ENCODE measurements around the gene PPM1B.
"Not testable (repeated sequence)": the region's sequence is repeated elsewhere in the genome, so short reads cannot be mapped to it uniquely, and the experiment has no call there.

The PPM1B gene

DNA sequence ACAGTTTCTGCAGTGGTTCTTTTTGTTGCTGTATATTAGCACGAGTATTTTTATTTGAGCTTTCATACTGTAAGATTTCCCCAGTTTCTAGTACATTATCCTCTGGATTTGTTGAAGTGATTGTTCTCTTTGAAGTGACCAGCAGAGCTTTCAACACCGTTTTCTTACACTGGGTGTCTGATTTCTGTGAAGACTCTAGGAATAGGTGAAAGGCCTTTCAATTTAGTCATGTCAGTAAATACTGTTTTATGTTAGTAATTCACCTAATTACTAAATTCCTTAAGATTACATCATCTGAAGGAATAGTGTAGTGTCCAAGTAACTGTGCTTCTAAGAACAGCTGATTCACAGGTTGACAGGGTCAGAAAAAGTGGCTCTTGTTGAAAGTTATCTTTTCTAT, 2.3 kb downstream of the PPM1B start:
- Mint-ChIP-seq H3K4me3 (peak overlapping the region; percentile 96), H3K27me3 (ENCODE audit: low read depth) (no peaks in the 10 kb centered on the region), H3K9me3 (peaks cover 6% of the 10 kb centered on the region), H3K36me3 (ENCODE audit: low read depth) (peaks cover 13% of the 10 kb centered on the region), H3K4me1 (ENCODE audit: low read depth) (peaks cover 47% of the 10 kb centered on the region), H3K27ac (peak overlapping the region; percentile 26)

DNA sequence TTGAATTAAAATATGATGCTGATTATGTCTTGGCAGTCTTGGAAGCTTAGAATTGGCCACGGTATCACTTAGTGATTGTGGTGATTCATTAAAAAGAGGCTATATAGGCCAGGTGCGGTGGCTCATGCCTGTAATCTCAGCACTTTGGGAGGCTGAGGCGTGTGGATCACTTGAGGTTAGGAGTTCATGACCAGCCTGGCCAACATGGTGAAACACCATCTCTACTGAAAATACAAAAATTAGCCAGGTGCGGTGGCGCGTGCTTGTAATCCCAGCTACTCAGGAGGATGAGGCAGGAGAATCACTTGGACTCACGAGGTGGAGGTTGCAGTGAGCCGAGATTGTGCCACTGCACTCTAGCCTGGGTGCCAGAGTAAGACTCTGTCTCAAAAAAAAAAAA, 2.8 kb downstream of the PPM1B start:
- Mint-ChIP-seq H3K36me3 (ENCODE audit: low read depth) (peaks cover 13% of the 10 kb centered on the region), H3K4me3 (peak overlapping the region; percentile 96), H3K4me1 (ENCODE audit: low read depth) (peaks cover 51% of the 10 kb centered on the region)
- H3K27ac Mint-ChIP-seq; H3K27me3 Mint-ChIP-seq (ENCODE audit: low read depth); H3K9me3 Mint-ChIP-seq: not testable (repeated sequence)

GRCh38 chr2:44172576-44172975, 3.9 kb downstream of the PPM1B start:
- Mint-ChIP-seq H3K9me3 (peaks cover 2% of the 10 kb centered on the region), H3K4me1 (ENCODE audit: low read depth) (peaks cover 47% of the 10 kb centered on the region), H3K4me3 (no peak overlapping the region), H3K27me3 (ENCODE audit: low read depth) (no peaks in the 10 kb centered on the region), H3K27ac (no peak overlapping the region), H3K36me3 (ENCODE audit: low read depth) (peaks cover 13% of the 10 kb centered on the region)

DNA sequence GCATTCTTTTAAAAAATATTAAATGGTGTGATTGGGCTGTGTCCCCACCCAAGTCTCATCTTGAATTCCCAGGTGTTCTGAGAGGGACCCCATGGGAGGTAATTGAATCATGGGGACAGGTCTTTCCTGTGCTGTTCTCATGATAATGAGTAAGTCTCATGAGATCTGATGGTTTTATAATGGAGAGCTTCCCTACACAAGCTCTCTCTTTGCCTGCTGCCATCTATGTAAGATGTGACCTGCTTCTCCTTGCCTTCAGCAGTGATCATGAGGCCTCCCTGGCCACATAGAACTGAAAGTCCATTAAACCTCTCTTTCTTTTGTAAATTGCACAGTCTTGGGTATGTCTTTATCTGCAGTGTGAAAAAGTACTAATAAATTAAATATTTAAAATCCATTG, 10.3 kb downstream of the PPM1B start:
- peaks cover 44% of the 10 kb centered on the region for H3K4me1 Mint-ChIP-seq (ENCODE audit: low read depth)
- no peaks in the 10 kb centered on the region for H3K9me3 Mint-ChIP-seq
- H3K4me3 Mint-ChIP-seq = no peak overlapping the region
- H3K27ac Mint-ChIP-seq = no peak overlapping the region
- H3K27me3 Mint-ChIP-seq (ENCODE audit: low read depth) = no peaks in the 10 kb centered on the region
- H3K36me3 Mint-ChIP-seq (ENCODE audit: low read depth) = peaks cover 20% of the 10 kb centered on the region

DNA sequence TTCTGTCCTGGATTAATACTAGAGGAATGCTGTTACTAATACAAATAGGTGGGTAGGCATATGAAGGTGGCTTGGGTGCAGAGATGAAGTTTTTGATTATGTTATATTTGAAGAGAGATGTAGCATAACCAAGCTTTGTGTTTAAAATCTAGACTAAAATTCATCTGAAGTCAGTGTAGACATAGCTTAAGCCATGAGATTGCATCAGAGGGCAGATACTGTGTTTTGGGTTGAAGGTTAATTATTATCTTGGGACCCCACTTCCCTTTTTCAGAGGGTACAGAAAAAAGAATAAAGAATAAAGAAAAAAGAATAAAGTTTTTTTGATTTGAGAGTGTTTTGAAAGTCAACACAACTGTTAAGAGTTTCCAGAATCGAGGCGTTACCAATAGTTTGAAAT, 13.0 kb downstream of the PPM1B start:
- Mint-ChIP-seq H3K36me3 (ENCODE audit: low read depth) (peaks cover 18% of the 10 kb centered on the region), H3K9me3 (no peaks in the 10 kb centered on the region), H3K27ac (no peak overlapping the region), H3K4me3 (no peak overlapping the region), H3K27me3 (ENCODE audit: low read depth) (no peaks in the 10 kb centered on the region), H3K4me1 (ENCODE audit: low read depth) (peaks cover 43% of the 10 kb centered on the region)

DNA sequence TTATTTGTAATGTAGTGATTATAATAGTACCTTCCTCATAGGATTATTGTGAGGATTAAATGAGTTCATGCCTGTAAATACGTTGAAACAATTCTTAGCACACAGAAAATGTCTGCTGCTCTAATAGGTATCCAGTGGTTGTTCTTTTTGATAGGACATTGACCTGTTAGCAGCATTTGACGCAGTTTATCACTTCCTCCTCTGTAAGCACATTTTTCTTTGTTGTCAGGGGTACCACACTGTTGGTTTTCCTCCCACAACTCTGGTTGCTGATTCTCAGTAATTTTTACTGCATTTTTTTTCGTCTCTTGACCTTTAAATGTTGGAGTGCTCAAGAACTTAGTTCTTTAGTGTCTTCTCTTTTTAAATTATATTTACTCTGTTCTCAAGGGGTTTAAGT, 15.4 kb downstream of the PPM1B start:
- Mint-ChIP-seq H3K36me3 (ENCODE audit: low read depth) (peaks cover 18% of the 10 kb centered on the region), H3K4me3 (no peak overlapping the region), H3K9me3 (no peaks in the 10 kb centered on the region)

GRCh38 chr2:44186810-44187209, 18.1 kb downstream of the PPM1B start:
- Mint-ChIP-seq H3K4me1 (ENCODE audit: low read depth) (peaks cover 48% of the 10 kb centered on the region), H3K27me3 (ENCODE audit: low read depth) (no peaks in the 10 kb centered on the region), H3K36me3 (ENCODE audit: low read depth) (peaks cover 3% of the 10 kb centered on the region), H3K9me3 (no peaks in the 10 kb centered on the region), H3K4me3 (no peak overlapping the region), H3K27ac (no peak overlapping the region)

More for the DNA sequence above, 15.4 kb downstream of the PPM1B start:
- H3K27ac Mint-ChIP-seq = peak overlapping the region; percentile 62
- no peaks in the 10 kb centered on the region for H3K27me3 Mint-ChIP-seq (ENCODE audit: low read depth)
- peaks cover 48% of the 10 kb centered on the region for H3K4me1 Mint-ChIP-seq (ENCODE audit: low read depth)

- Mint-ChIP-seq H3K27me3 (ENCODE audit: low read depth) (no peaks in the 10 kb centered on the region), H3K4me1 (ENCODE audit: low read depth) (peaks cover 50% of the 10 kb centered on the region), H3K9me3 (no peaks in the 10 kb centered on the region), H3K36me3 (ENCODE audit: low read depth) (peaks cover 3% of the 10 kb centered on the region), H3K27ac (no peak overlapping the region), H3K4me3 (no peak overlapping the region)
Observed at GRCh38 chr2:44187251-44187650, 18.6 kb downstream of the PPM1B start.

GRCh38 chr2:44188696-44189095, 20.0 kb downstream of the PPM1B start:
- H3K4me3 Mint-ChIP-seq = no peak overlapping the region
- no peaks in the 10 kb centered on the region for H3K36me3 Mint-ChIP-seq (ENCODE audit: low read depth)
- no peaks in the 10 kb centered on the region for H3K9me3 Mint-ChIP-seq
- peaks cover 44% of the 10 kb centered on the region for H3K4me1 Mint-ChIP-seq (ENCODE audit: low read depth)
- no peak overlapping the region for H3K27ac Mint-ChIP-seq
- no peaks in the 10 kb centered on the region for H3K27me3 Mint-ChIP-seq (ENCODE audit: low read depth)

- Mint-ChIP-seq H3K4me3 (no peak overlapping the region), H3K36me3 (ENCODE audit: low read depth) (peaks cover 2% of the 10 kb centered on the region), H3K27ac (no peak overlapping the region)
Observed at GRCh38 chr2:44189104-44189503, 20.4 kb downstream of the PPM1B start.

DNA sequence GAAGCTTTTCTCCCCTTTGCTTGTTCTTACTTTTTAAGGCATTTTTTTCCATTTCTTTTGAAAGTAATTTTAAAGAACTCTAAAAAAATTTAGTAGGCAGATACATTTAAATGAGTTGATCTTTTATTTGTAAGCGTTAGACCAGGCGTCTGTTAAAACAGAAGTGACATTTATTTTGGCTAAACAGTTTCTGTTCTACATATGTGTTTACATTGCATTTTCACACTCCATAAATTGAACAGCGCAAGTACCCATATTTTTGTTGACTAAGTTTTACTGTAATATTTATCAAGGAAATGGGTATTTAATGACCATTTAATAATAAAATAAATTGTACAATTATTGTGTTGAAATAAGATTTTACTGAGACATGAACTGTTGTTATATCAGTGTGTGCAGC, 21.9 kb downstream of the PPM1B start:
- no peaks in the 10 kb centered on the region for H3K9me3 Mint-ChIP-seq
- H3K4me1 Mint-ChIP-seq (ENCODE audit: low read depth) = peaks cover 31% of the 10 kb centered on the region
- H3K4me3 Mint-ChIP-seq = no peak overlapping the region
- H3K36me3 Mint-ChIP-seq (ENCODE audit: low read depth) = peaks cover 4% of the 10 kb centered on the region
- H3K27me3 Mint-ChIP-seq (ENCODE audit: low read depth) = no peaks in the 10 kb centered on the region
- no peak overlapping the region for H3K27ac Mint-ChIP-seq

More at GRCh38 chr2:44189104-44189503, 20.4 kb downstream of the PPM1B start:
- no peaks in the 10 kb centered on the region for H3K9me3 Mint-ChIP-seq
- H3K27me3 Mint-ChIP-seq (ENCODE audit: low read depth) = no peaks in the 10 kb centered on the region
- peaks cover 43% of the 10 kb centered on the region for H3K4me1 Mint-ChIP-seq (ENCODE audit: low read depth)

DNA sequence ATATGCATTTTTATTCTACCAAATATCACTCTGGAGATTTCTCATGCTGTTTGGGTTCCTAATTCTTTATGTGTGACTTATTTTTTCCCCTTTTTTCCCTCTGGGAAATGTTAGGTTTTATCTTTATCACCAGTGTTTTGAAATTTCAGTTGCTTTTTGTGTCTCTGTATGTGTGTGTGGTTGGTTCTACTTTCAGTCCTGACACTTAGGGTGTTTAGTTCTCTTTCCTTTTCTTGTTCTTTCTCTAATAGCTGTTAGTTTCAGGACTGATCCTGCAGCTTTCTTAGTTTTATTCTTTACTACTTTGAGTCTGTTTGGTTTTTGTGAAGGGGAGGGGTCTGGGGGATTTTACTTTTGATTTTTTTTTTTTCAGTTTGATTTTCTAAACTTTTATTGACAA, 23.1 kb downstream of the PPM1B start:
- Mint-ChIP-seq H3K36me3 (ENCODE audit: low read depth) (peaks cover 4% of the 10 kb centered on the region), H3K27me3 (ENCODE audit: low read depth) (no peaks in the 10 kb centered on the region), H3K27ac (peak overlapping the region; percentile 7), H3K4me1 (ENCODE audit: low read depth) (peaks cover 27% of the 10 kb centered on the region), H3K4me3 (no peak overlapping the region), H3K9me3 (no peaks in the 10 kb centered on the region)

DNA sequence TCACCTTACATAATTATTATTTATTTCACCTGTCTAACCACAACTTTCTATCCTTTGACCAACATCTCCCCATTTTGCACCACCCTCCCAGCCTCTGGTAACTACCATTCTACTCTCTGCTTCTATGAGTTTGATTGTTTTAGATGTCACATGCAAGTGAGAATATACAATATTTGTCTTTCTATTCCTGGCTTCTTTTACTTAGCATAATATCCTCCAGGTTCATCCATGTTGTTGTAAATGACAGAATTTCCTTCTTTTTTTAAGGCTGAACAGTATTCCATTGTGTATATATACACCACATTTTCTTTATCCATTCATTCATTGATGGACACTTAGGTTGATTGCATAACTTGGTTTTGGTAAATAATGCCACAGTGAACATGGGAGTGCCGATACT, 24.0 kb downstream of the PPM1B start:
- Mint-ChIP-seq H3K4me1 (ENCODE audit: low read depth) (peaks cover 24% of the 10 kb centered on the region), H3K36me3 (ENCODE audit: low read depth) (peaks cover 4% of the 10 kb centered on the region), H3K9me3 (no peaks in the 10 kb centered on the region), H3K27me3 (ENCODE audit: low read depth) (no peaks in the 10 kb centered on the region), H3K27ac (no peak overlapping the region), H3K4me3 (no peak overlapping the region)

DNA sequence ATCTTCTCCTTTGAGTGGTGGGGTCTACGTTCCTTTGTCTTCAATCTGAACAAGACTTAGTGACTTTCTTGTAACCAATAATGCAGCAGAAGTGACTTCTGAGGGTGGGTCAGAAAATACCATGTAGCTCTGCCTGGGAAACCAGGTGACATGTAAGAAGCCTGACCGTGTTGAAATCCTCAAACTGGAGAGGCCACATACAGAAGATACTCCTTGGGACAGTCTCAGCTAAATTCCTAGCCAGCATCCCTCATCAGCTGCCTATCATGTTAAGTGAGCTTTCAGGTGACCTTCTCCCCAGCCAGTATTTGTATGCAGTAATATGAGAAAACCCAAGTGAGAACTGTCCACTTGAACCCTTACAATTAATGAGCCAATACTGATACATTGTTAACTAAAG, 27.0 kb downstream of the PPM1B start:
- peaks cover 6% of the 10 kb centered on the region for H3K36me3 Mint-ChIP-seq (ENCODE audit: low read depth)
- H3K27ac Mint-ChIP-seq = no peak overlapping the region
- no peaks in the 10 kb centered on the region for H3K27me3 Mint-ChIP-seq (ENCODE audit: low read depth)
- H3K9me3 Mint-ChIP-seq = no peaks in the 10 kb centered on the region
- peaks cover 18% of the 10 kb centered on the region for H3K4me1 Mint-ChIP-seq (ENCODE audit: low read depth)
- H3K4me3 Mint-ChIP-seq = no peak overlapping the region

DNA sequence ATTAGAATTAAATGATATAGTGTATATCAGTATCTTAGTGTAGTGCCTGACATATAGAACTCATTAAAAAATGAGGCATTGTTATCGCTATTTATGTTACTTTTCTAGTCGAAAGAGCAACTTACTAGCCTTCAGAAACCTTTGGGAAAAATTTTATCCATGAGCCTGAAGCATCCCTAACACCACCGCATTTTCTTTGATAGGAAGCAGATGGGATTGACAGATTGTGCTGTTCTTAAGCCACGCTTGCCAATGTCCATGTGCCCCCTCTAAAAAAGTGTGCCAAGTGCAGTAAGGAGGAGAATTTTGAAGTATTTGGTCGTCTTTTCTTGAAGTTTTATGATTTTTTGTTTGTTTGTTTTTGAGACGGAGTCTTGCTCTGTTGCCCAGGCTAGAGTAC, 29.1 kb downstream of the PPM1B start:
- no peak overlapping the region for H3K27ac Mint-ChIP-seq
- H3K27me3 Mint-ChIP-seq (ENCODE audit: low read depth) = no peaks in the 10 kb centered on the region
- no peak overlapping the region for H3K4me3 Mint-ChIP-seq
- H3K4me1 Mint-ChIP-seq (ENCODE audit: low read depth) = peaks cover 15% of the 10 kb centered on the region
- H3K36me3 Mint-ChIP-seq (ENCODE audit: low read depth) = peaks cover 22% of the 10 kb centered on the region
- H3K9me3 Mint-ChIP-seq = no peaks in the 10 kb centered on the region

- Mint-ChIP-seq H3K36me3 (ENCODE audit: low read depth) (peaks cover 32% of the 10 kb centered on the region), H3K9me3 (peaks cover 6% of the 10 kb centered on the region), H3K4me1 (ENCODE audit: low read depth) (peaks cover 18% of the 10 kb centered on the region), H3K27me3 (ENCODE audit: low read depth) (no peaks in the 10 kb centered on the region), H3K27ac (no peak overlapping the region), H3K4me3 (no peak overlapping the region)
Observed at GRCh38 chr2:44200011-44200410, 31.3 kb downstream of the PPM1B start.
